ENCODE measurements around the gene GNAL.

GNAL gene

GRCh38 chr18:11925800-11926481 is 236.9 kb downstream of the GNAL start:
- DNase-seq = no peak

- DNase-seq = no peak
These were observed 238.4 kb downstream of the GNAL start for GRCh38 chr18:11927497-11927896.

GRCh38 chr18:11932393-11932792 is 243.3 kb downstream of the GNAL start:
- no peak for DNase-seq
